CD4-positive, alpha-beta T cell treated with Interleukin-4 for 4 hours (primary cell): ENCODE data around the gene KCNIP4.

Experiments
- DNase-seq: peaks from one replicate; pipeline ENCODE4 v3.0.0-alpha.2; 2020

Gene KCNIP4

GRCh38 chr4:20904966-20905365 is 1043.6 kb downstream of the KCNIP4 start:
- DNase-seq: no peak

- no peak for DNase-seq
Measured at GRCh38 chr4:20901851-20902250, 1046.7 kb downstream of the KCNIP4 start.

GRCh38 chr4:20899591-20899990 is 1049.0 kb downstream of the KCNIP4 start:
- no peak for DNase-seq

- DNase-seq: no peak
Measured at GRCh38 chr4:20895988-20896387, 1052.6 kb downstream of the KCNIP4 start.

GRCh38 chr4:20895208-20895607 is 1053.4 kb downstream of the KCNIP4 start:
- DNase-seq: no peak

GRCh38 chr4:20890761-20891160 is 1057.8 kb downstream of the KCNIP4 start:
- no peak for DNase-seq

GRCh38 chr4:20889901-20890300 is 1058.7 kb downstream of the KCNIP4 start:
- DNase-seq: no peak

- no peak for DNase-seq
Measured at GRCh38 chr4:20883677-20884076, 1064.9 kb downstream of the KCNIP4 start.

GRCh38 chr4:20883231-20883630 is 1065.3 kb downstream of the KCNIP4 start:
- DNase-seq: no peak

GRCh38 chr4:20882500-20882899 is 1066.1 kb downstream of the KCNIP4 start:
- no peak for DNase-seq

- no peak for DNase-seq
Measured at GRCh38 chr4:20881658-20882057, 1066.9 kb downstream of the KCNIP4 start.

GRCh38 chr4:20878806-20879205 is 1069.8 kb downstream of the KCNIP4 start:
- no peak for DNase-seq

GRCh38 chr4:20870436-20870835 is 1078.1 kb downstream of the KCNIP4 start:
- no peak for DNase-seq

GRCh38 chr4:20868108-20868507 is 1080.5 kb downstream of the KCNIP4 start:
- no peak for DNase-seq

- DNase-seq: no peak
Measured at GRCh38 chr4:20860878-20861277, 1087.7 kb downstream of the KCNIP4 start.

- no peak for DNase-seq
Measured at GRCh38 chr4:20859097-20859781, 1089.3 kb downstream of the KCNIP4 start.

GRCh38 chr4:20857081-20857480 is 1091.5 kb downstream of the KCNIP4 start:
- no peak for DNase-seq

- DNase-seq: no peak
Measured at GRCh38 chr4:20847124-20847747, 1101.3 kb downstream of the KCNIP4 start.

GRCh38 chr4:20844311-20844710 is 1104.3 kb downstream of the KCNIP4 start:
- DNase-seq: no peak

GRCh38 chr4:20840648-20841190 is 1107.9 kb downstream of the KCNIP4 start:
- no peak for DNase-seq

- no peak for DNase-seq
Measured at GRCh38 chr4:20839957-20840356, 1108.6 kb downstream of the KCNIP4 start.

GRCh38 chr4:20838476-20838875 is 1110.1 kb downstream of the KCNIP4 start:
- no peak for DNase-seq

GRCh38 chr4:20832826-20833225 is 1115.7 kb downstream of the KCNIP4 start:
- no peak for DNase-seq

- no peak for DNase-seq
Measured at GRCh38 chr4:20831746-20832145, 1116.8 kb downstream of the KCNIP4 start.
